AG04449 (cell line): ENCODE results near the gene MYO7A.

ENCODE experiments used
- CTCF ChIA-PET: fragments of 350-600 bp; formaldehyde crosslinking; extraction: SDS; loops from one replicate; lab custom pipeline; 2021; ENCODE audit warnings: antibody characterized with exemption; lab: Yijun Ruan, JAX
- POLR2A ChIA-PET: fragments of 400-600, 350-600 bp; formaldehyde crosslinking; extraction: SDS; loops from one replicate; lab custom pipeline; 2020; ENCODE audit warnings: antibody characterized with exemption, inconsistent platforms; lab: Yijun Ruan, JAX
- DNase-seq: peaks from one replicate; pipeline ENCODE4 v3.0.0-alpha.2; 2010; ENCODE audit warnings: low read depth, low spot score
- H3K4me3 ChIP-seq: 2 replicates; pipeline ENCODE4 v1.5.1; 2011; ENCODE audit warnings: low read depth, mild to moderate bottlenecking, control low read depth, low read length
- CTCF ChIP-seq: IDR thresholded peaks from one replicate; pipeline ENCODE4 v1.5.1; 2011; ENCODE audit warnings: mild to moderate bottlenecking, moderate library complexity, low read length, control low read depth, inconsistent platforms; ENCODE audit not compliant: insufficient read depth; ENCODE audit errors: missing control alignments

The MYO7A gene

GRCh38 chr11:77211594-77212251 is 83.7 kb downstream of the MYO7A start:
- CTCF ChIA-PET: interaction anchor here (0.8 to 1.9 kb wide), 6 partner anchors 9 to 337 kb away, joined by 3 to 7 read pairs (median 4); no protein-coding TSS in a partner anchor
- H3K4me3 ChIP-seq: no peak overlapping the region
- POLR2A ChIA-PET: no interaction called here
- TF ChIP-seq CTCF: no peak
- DNase-seq: no peak

- CTCF ChIA-PET: interaction anchor here (0.7 to 1.9 kb wide), 6 partner anchors 9 to 336 kb away, joined by 3 to 7 read pairs (median 4); no protein-coding TSS in a partner anchor
- DNase-seq: no peak
Measured at GRCh38 chr11:77212314-77213007, 84.4 kb downstream of the MYO7A start.

GRCh38 chr11:77213029-77213579 is 85.1 kb downstream of the MYO7A start:
- ChIA-PET CTCF (interaction anchor here (0.7 to 1.3 kb wide), 2 partner anchors 18 to 25 kb away, joined by 3 to 6 read pairs; no protein-coding TSS in a partner anchor), POLR2A (no interaction called here)
- H3K4me3 ChIP-seq: no peak overlapping the region
- TF ChIP-seq CTCF: no peak
- DNase-seq: no peak

More at GRCh38 chr11:77212314-77213007, 84.4 kb downstream of the MYO7A start:
- TF ChIP-seq CTCF: no peak
- POLR2A ChIA-PET: no interaction called here
- no peak overlapping the region for H3K4me3 ChIP-seq

- H3K4me3 ChIP-seq: no peak overlapping the region
- ChIA-PET CTCF (interaction anchor here (0.7 kb wide), 1 partner anchor 19 kb away, joined by 3 read pairs; no protein-coding TSS in a partner anchor), POLR2A (no interaction called here)
- no peak for DNase-seq
- no peak for TF ChIP-seq CTCF
Measured at GRCh38 chr11:77213589-77214428, 85.8 kb downstream of the MYO7A start.

- no peak for TF ChIP-seq CTCF
- CTCF ChIA-PET: interaction anchor here (0.7 kb wide), 1 partner anchor 19 kb away, joined by 3 read pairs; no protein-coding TSS in a partner anchor
- DNase-seq: no peak
- H3K4me3 ChIP-seq: no peak overlapping the region
- POLR2A ChIA-PET: no interaction called here
Measured at GRCh38 chr11:77214557-77214956, 86.5 kb downstream of the MYO7A start.
